H1 (cell line): ENCODE measurements around the gene EPHB3. TPM values are rescaled to one million over a fixed set of nuclear protein-coding genes. Genes with fewer than 3 reads are reported as not detected.

Source experiments
- CTCF ChIA-PET: fragments of 300-600 bp; sonication (Branson Sonifier 250); formaldehyde crosslinking; loops from one replicate; lab custom pipeline; 2021; ENCODE audit not compliant: partially characterized antibody; lab: Charles Lee
- POLR2A ChIA-PET: fragments of 300-600 bp; sonication (Branson Sonifier 250); formaldehyde crosslinking; loops from one replicate; lab custom pipeline; 2021; ENCODE audit warnings: inconsistent platforms; ENCODE audit not compliant: partially characterized antibody; lab: Charles Lee
- DNase-seq, 2 experiments: peaks; one replicate each; pipeline versions ENCODE4 v3.0.0 to v3.0.0-alpha.2; 2010 to 2022; ENCODE audit warnings: low spot score in 2 of 2, low read depth in 1 of 2, mixed read lengths in 1 of 2
- FAIRE-seq: peaks from 2 replicates; lab custom pipeline; 2011; peaks lifted over from hg19 to GRCh38; lab: Jason Lieb, UNC
- H2AFZ ChIP-seq: 2 replicates; pipeline ENCODE4 v1.8.1; 2012; ENCODE audit warnings: low read length, inconsistent platforms
- H2AK5ac ChIP-seq: 2 replicates; pipeline ENCODE4 v1.6.1; 2013; ENCODE audit warnings: low read depth, low read length
- H2BK120ac ChIP-seq: replicated peaks from 2 replicates; pipeline ENCODE3; 2013; ENCODE audit warnings: low read depth, low read length, inconsistent platforms
- H2BK12ac ChIP-seq: 2 replicates; pipeline ENCODE4 v1.6.1; 2013; ENCODE audit warnings: low read depth, low read length
- H2BK15ac ChIP-seq: 2 replicates; pipeline ENCODE4 v1.6.1; 2013; ENCODE audit warnings: low read length
- H2BK20ac ChIP-seq: 2 replicates; pipeline ENCODE4 v1.6.1; 2013; ENCODE audit warnings: low read length
- H2BK5ac ChIP-seq: 2 replicates; pipeline ENCODE4 v1.6.1; 2013; ENCODE audit warnings: low read depth, low read length
- H3K14ac ChIP-seq: 2 replicates; pipeline ENCODE4 v1.6.1; 2013; ENCODE audit warnings: inconsistent platforms; ENCODE audit not compliant: insufficient read length
- H3K18ac ChIP-seq: 2 replicates; pipeline ENCODE4 v1.6.1; 2013; ENCODE audit warnings: low read length; ENCODE audit errors: extremely low read depth
- H3K23ac ChIP-seq: 2 replicates; pipeline ENCODE4 v1.6.1; 2013; ENCODE audit warnings: inconsistent platforms; ENCODE audit not compliant: insufficient read length
- H3K23me2 ChIP-seq: 2 replicates; pipeline ENCODE4 v1.6.1; 2013; ENCODE audit warnings: low read depth, low read length
- H3K27ac ChIP-seq: 2 replicates; pipeline ENCODE4 v1.6.1; 2011; ENCODE audit warnings: low read depth, low read length, inconsistent platforms
- H3K27me3 ChIP-seq, 4 experiments: replicated peaks in 1 of 4; 1 replicate in 1 of 4; 2 replicates in 3 of 4; pipeline versions ENCODE4 v1.6.1 to v1.8.1; 2011 to 2013; ENCODE audit warnings: low read length in 3 of 4, mild to moderate bottlenecking in 3 of 4, inconsistent platforms in 2 of 4, mixed read lengths in 2 of 4, moderate library complexity in 1 of 4; ENCODE audit not compliant: control insufficient read depth in 3 of 4, insufficient read depth in 3 of 4; ENCODE audit errors: extremely low read depth in 1 of 4
- H3K36me3 ChIP-seq, 4 experiments: 2 replicates each; pipeline versions ENCODE4 v1.6.1 to v1.8.1; 2011 to 2013; ENCODE audit warnings: mild to moderate bottlenecking in 4 of 4, low read length in 3 of 4, moderate library complexity in 2 of 4, control low read depth in 1 of 4, inconsistent platforms in 1 of 4; ENCODE audit not compliant: insufficient read depth in 4 of 4, control insufficient read depth in 2 of 4
- H3K4ac ChIP-seq: replicated peaks from 2 replicates; pipeline ENCODE3; 2013; ENCODE audit warnings: low read length, low read depth, mixed read lengths, inconsistent platforms; ENCODE audit not compliant: insufficient read length
- H3K4me1 ChIP-seq, 4 experiments: replicated peaks in 1 of 4; 1 replicate in 1 of 4; 2 replicates in 3 of 4; pipeline versions ENCODE4 v1.6.1 to v1.8.1; 2011 to 2013; ENCODE audit warnings: low read length in 3 of 4, inconsistent platforms in 2 of 4, mixed read lengths in 1 of 4; ENCODE audit not compliant: insufficient read depth in 4 of 4, control insufficient read depth in 3 of 4
- H3K4me2 ChIP-seq, 2 experiments: 2 replicates each; pipeline versions ENCODE4 v1.6.1 to v1.8.1; 2011 to 2013; ENCODE audit warnings: low read depth in 2 of 2, low read length in 2 of 2, control low read depth in 1 of 2, inconsistent platforms in 1 of 2, mild to moderate bottlenecking in 1 of 2; ENCODE audit not compliant: insufficient read depth in 1 of 2
- H3K4me3 ChIP-seq, 4 experiments: fragments of 200-600, 300-600 bp in 1 of 4; sonication (generic), shearing (Covaris generic), sonication (Bioruptor Twin) in 1 of 4; 2 replicates each; pipeline versions ENCODE4 v1.5.1 to v1.8.1; 2011 to 2016; ENCODE audit warnings: low read length in 4 of 4, low read depth in 3 of 4, control low read depth in 2 of 4, inconsistent platforms in 2 of 4, mild to moderate bottlenecking in 2 of 4, mixed read lengths in 1 of 4, moderate library complexity in 1 of 4; ENCODE audit not compliant: insufficient read depth in 2 of 4; ENCODE audit errors: extremely low read depth in 1 of 4
- H3K56ac ChIP-seq: replicated peaks from 2 replicates; pipeline ENCODE3; 2013; ENCODE audit warnings: low read depth, mild to moderate bottlenecking, mixed read lengths, low read length, inconsistent platforms; ENCODE audit not compliant: insufficient read length
- H3K79me1 ChIP-seq: 2 replicates; pipeline ENCODE4 v1.6.1; 2013; ENCODE audit warnings: low read depth, low read length, control low read depth
- H3K79me2 ChIP-seq, 2 experiments: 2 replicates each; pipeline versions ENCODE4 v1.6.1 to v1.8.1; 2012 to 2013; ENCODE audit warnings: low read length in 2 of 2, mild to moderate bottlenecking in 2 of 2, inconsistent platforms in 1 of 2; ENCODE audit not compliant: insufficient read depth in 2 of 2, control insufficient read depth in 1 of 2
- H3K9ac ChIP-seq, 4 experiments: replicated peaks in 1 of 4; 1 replicate in 1 of 4; 2 replicates in 3 of 4; pipeline versions ENCODE4 v1.6.1 to v1.8.1; 2011 to 2013; ENCODE audit warnings: low read depth in 3 of 4, low read length in 3 of 4, control low read depth in 2 of 4, mild to moderate bottlenecking in 2 of 4, moderate library complexity in 2 of 4, inconsistent platforms in 1 of 4; ENCODE audit errors: extremely low read depth in 1 of 4
- H3K9me3 ChIP-seq, 2 experiments: 2 replicates each; pipeline versions ENCODE4 v1.6.1 to v1.8.1; 2012 to 2013; ENCODE audit warnings: mild to moderate bottlenecking in 2 of 2, moderate library complexity in 2 of 2, control low read depth in 1 of 2, inconsistent platforms in 1 of 2, low read depth in 1 of 2, low read length in 1 of 2, mixed read lengths in 1 of 2; ENCODE audit not compliant: insufficient read depth in 2 of 2
- H4K20me1 ChIP-seq, 2 experiments: replicated peaks in 1 of 2; 2 replicates each; pipeline versions ENCODE3 to v1.8.1; 2011 to 2013; ENCODE audit warnings: inconsistent platforms in 2 of 2, low read length in 2 of 2, mild to moderate bottlenecking in 1 of 2; ENCODE audit not compliant: insufficient read depth in 2 of 2, control insufficient read depth in 1 of 2
- H4K5ac ChIP-seq: 2 replicates; pipeline ENCODE4 v1.6.1; 2013; ENCODE audit warnings: low read length, low read depth, mixed read lengths, inconsistent platforms; ENCODE audit not compliant: insufficient read length
- H4K8ac ChIP-seq: 2 replicates; pipeline ENCODE4 v1.8.0; 2013; ENCODE audit warnings: mild to moderate bottlenecking, moderate library complexity, low read length, inconsistent platforms; ENCODE audit not compliant: insufficient read depth; ENCODE audit errors: extremely low read depth
- H4K91ac ChIP-seq: replicated peaks from 2 replicates; pipeline ENCODE3; 2013; ENCODE audit warnings: low read length, mixed read lengths, inconsistent platforms; ENCODE audit not compliant: insufficient read length
- SAP30 ChIP-seq: fragments of 300-600 bp; sonication (generic); IDR thresholded peaks from 2 replicates; pipeline ENCODE4 v1.7.1; 2012; ENCODE audit warnings: low read length, moderate library complexity, mild to moderate bottlenecking, inconsistent platforms; ENCODE audit not compliant: insufficient read depth, insufficient replicate concordance
- WGBS, 2 experiments: shearing (Covaris generic) in 1 of 2; methylation state at CpG; one replicate each; pipeline versions ENCODE4 v1.1.6 to v1.1.7; 2013 to 2015; ENCODE audit warnings: low lambda C conversion rate in 2 of 2, mixed read lengths in 2 of 2, inconsistent platforms in 1 of 2, low coverage in 1 of 2, missing lambda C conversion rate in 1 of 2; ENCODE audit not compliant: insufficient replicate concordance in 2 of 2, insufficient coverage in 1 of 2, insufficient read length in 1 of 2; ENCODE audit errors: extremely low coverage in 1 of 2, missing lambda C conversion rate in 1 of 2; 5-methylcytosine and 5-hydroxymethylcytosine counted together
- polyA plus RNA-seq, 7 experiments: library from polyadenylated mRNA; depleted of rRNA in 3 of 7; stranded (reverse) in 5 of 7; unstranded in 2 of 7; fragments of >200 nt in 5 of 7; fragments of 200-250 nt in 2 of 7; gene quantifications; 1 replicate in 5 of 7; 2 replicates in 1 of 7; 4 replicates in 1 of 7; pipeline versions ENCODE4 v1.2.1 to v1.2.3, GENCODE V29; 2011 to 2013; ENCODE audit warnings: missing spikeins in 2 of 7, mixed read lengths in 2 of 7
- total RNA-seq: library from RNA; stranded (reverse); fragmentation: NEBNext Ultra II Directional; extraction: Animal tissue kit (Norgen Biotek cat#: 25700); gene quantifications from 2 replicates; pipeline ENCODE4 v1.2.1, GENCODE V29; 2021

Gene EPHB3
- total and polyA plus RNA-seq, 2 of the 8 experiments (the other 6 are each of a cell fraction or from before 2014, with no cell fraction given) = 0.41 to 0.91 TPM

DNA sequence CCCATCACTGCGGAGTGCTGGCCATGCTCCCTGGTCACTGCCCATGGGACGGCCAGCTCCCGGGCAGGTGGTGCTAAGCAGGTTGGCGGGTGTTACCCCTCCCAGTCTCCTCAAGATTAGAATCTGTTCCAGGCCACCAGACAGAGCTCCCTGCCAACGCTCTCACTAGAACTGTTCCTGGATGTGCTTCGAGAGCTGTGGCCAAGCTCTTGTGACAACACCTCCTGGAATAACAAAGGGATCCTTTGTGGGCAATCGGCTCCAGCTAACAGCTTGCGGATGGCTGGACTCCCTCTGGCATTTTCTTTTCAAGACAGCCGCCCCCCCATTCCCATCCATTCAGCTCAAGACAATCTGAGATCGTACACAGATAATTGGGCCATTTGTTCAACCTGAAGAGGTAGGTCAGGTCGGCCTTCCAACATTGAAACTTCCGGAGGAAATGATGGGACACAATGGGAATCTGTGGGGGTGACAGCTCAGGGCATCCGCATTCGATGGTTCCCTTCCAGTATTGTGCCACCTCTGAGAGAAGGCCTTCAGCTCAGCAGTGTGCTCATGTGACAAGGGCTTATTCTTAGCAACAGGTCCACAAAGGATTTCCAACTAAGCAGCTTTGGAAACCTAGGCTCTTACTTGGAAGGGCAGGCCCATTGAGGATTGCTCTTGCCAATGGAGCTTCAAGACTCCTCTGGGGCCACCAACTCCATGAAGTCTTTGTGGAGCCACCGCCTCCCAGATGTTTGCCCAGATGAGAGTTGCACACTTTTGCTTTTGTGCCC, 11.6 kb upstream of the EPHB3 start:
- Histone ChIP-seq H3K79me2 (no peaks in the 10 kb centered on the region), H4K5ac (no peak overlapping the region), H3K4me2 (no peak overlapping the region), H3K36me3 (no peaks in the 10 kb centered on the region), H3K23me2 (no peaks in the 10 kb centered on the region), H2AK5ac (no peak overlapping the region), H3K18ac (no peak overlapping the region), H3K4me3 (no peak overlapping the region), H4K91ac (no peak overlapping the region), H2BK120ac (no peak overlapping the region), H4K8ac (no peak overlapping the region), H3K27ac (no peak overlapping the region), H2BK20ac (no peak overlapping the region), H3K9me3 (no peaks in the 10 kb centered on the region), H3K27me3 (no peaks in the 10 kb centered on the region; a peak in 1 of 7 replicates), H2AFZ (no peak overlapping the region), H2BK12ac (no peak overlapping the region), H3K79me1 (no peaks in the 10 kb centered on the region), H3K14ac (no peak overlapping the region), H3K4ac (no peak overlapping the region), H3K23ac (no peak overlapping the region), H2BK15ac (no peak overlapping the region), H2BK5ac (no peak overlapping the region), H4K20me1 (no peaks in the 10 kb centered on the region), H3K9ac (no peak overlapping the region), H3K4me1 (no peaks in the 10 kb centered on the region), H3K56ac (no peak overlapping the region)
- DNase-seq (no peak), FAIRE-seq (no peak)
- 84% methylated on average over 15 of the region's 15 CpGs; no CpG with 5 or more reads in 1 of the 2 experiments for WGBS, 2 experiments
- CTCF ChIA-PET = interaction anchor here (0.7 to 7.6 kb wide), 20 partner anchors 9 to 323 kb away, joined by 3 to 66 read pairs (median 4); no protein-coding TSS in a partner anchor
- TF ChIP-seq SAP30 = no peak
- POLR2A ChIA-PET = interaction anchor here (0.7 to 0.8 kb wide), 2 partner anchors 11 to 79 kb away, joined by 3 to 4 read pairs; no protein-coding TSS in a partner anchor
